ENCODE measurements around the gene ARL6IP4.

ARL6IP4 gene

GRCh38 chr12:122991623-122992275, 11.3 kb downstream of the ARL6IP4 start:
- DNase-seq: no peak

GRCh38 chr12:122992386-122992785, 11.9 kb downstream of the ARL6IP4 start:
- no peak for DNase-seq

- DNase-seq: no peak
Observed at GRCh38 chr12:122994140-122994675, 13.7 kb downstream of the ARL6IP4 start.

- DNase-seq: no peak
Observed at GRCh38 chr12:122994781-122995502, 14.5 kb downstream of the ARL6IP4 start.

GRCh38 chr12:122995503-122996187, 15.2 kb downstream of the ARL6IP4 start:
- no peak for DNase-seq

GRCh38 chr12:122996188-122996601, 15.7 kb downstream of the ARL6IP4 start:
- no peak for DNase-seq

- no peak for DNase-seq
Observed at GRCh38 chr12:122996621-122997342, 16.3 kb downstream of the ARL6IP4 start.

GRCh38 chr12:122997343-122998250, 17.1 kb downstream of the ARL6IP4 start:
- no peak for DNase-seq

GRCh38 chr12:122998316-122998715, 17.8 kb downstream of the ARL6IP4 start:
- DNase-seq: no peak

- DNase-seq: no peak
Observed at GRCh38 chr12:122999196-122999946, 18.9 kb downstream of the ARL6IP4 start.

GRCh38 chr12:122999986-123000420, 19.5 kb downstream of the ARL6IP4 start:
- DNase-seq: no peak

GRCh38 chr12:123000578-123000977, 20.1 kb downstream of the ARL6IP4 start:
- DNase-seq: no peak

- no peak for DNase-seq
Observed at GRCh38 chr12:123001464-123001863, 21.0 kb downstream of the ARL6IP4 start.

- DNase-seq: no peak
Observed at GRCh38 chr12:123003257-123003656, 22.8 kb downstream of the ARL6IP4 start.

- no peak for DNase-seq
Observed at GRCh38 chr12:123004287-123004686, 23.8 kb downstream of the ARL6IP4 start.

GRCh38 chr12:123005081-123005626, 24.7 kb downstream of the ARL6IP4 start:
- DNase-seq: no peak

- DNase-seq: no peak
Observed at GRCh38 chr12:123006977-123007376, 26.5 kb downstream of the ARL6IP4 start.

- no peak for DNase-seq
Observed at GRCh38 chr12:123010110-123010509, 29.6 kb downstream of the ARL6IP4 start.

GRCh38 chr12:123010681-123011080, 30.2 kb downstream of the ARL6IP4 start:
- DNase-seq: no peak

- DNase-seq: no peak
Observed at GRCh38 chr12:123011701-123012100, 31.2 kb downstream of the ARL6IP4 start.
